ENCODE measurements around the gene LONRF2.

LONRF2 gene

DNA sequence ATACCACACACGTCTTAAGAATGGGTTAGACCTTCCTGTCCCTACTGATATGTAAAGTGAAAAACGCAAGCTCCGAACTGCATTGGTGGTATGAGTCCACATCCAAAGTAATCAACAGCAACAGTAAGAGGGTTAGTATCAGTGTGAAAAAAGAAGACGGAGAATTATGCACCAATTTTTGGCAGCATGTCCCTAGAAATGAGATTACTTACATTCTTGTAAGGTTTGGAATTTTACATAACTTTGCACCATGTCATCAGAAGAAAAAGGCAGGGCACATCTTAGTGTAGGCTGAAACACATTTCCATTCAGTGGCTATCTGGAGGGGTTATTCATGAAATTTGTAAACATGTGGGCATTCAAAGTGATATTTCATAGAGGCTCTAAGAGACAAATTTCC, 88.2 kb downstream of the LONRF2 start:
- TF ChIP-seq CTCF (IDR thresholded peaks at IDR 0.05; ENCODE audit: low read depth, low read length) (no peak), EZH2phosphoT487 (IDR thresholded peaks at IDR 0.05; ENCODE audit: low read depth) (no peak)
- Histone ChIP-seq H4K20me1 (ENCODE audit: insufficient read depth, low read length) (no peaks in the 10 kb centered on the region), H3K27ac (ENCODE audit: low read length) (no peak overlapping the region), H3K4me3 (ENCODE audit: low read length) (no peak overlapping the region), H2AFZ (ENCODE audit: low read depth, low read length) (no peak overlapping the region), H3K9me3 (ENCODE audit: insufficient read depth, low read length) (no peaks in the 10 kb centered on the region), H3K27me3 (ENCODE audit: low read depth, low read length) (peaks cover 28% of the 10 kb centered on the region), H3K4me1 (ENCODE audit: low read length) (peaks cover 39% of the 10 kb centered on the region), H3K4me2 (ENCODE audit: low read length) (peak overlapping the region; percentile 65), H3K36me3 (replicated peaks; ENCODE audit: low read depth, low read length) (no peaks in the 10 kb centered on the region), H3K79me2 (ENCODE audit: low read length) (no peaks in the 10 kb centered on the region), H3K9ac (ENCODE audit: low read length) (no peak overlapping the region)

- no peak for TF ChIP-seq CTCF (IDR thresholded peaks at IDR 0.05; ENCODE audit: low read depth, low read length)
- no peak for TF ChIP-seq EZH2phosphoT487 (IDR thresholded peaks at IDR 0.05; ENCODE audit: low read depth)
- no peak overlapping the region for H3K27ac ChIP-seq (ENCODE audit: low read length)
- no peaks in the 10 kb centered on the region for H3K79me2 ChIP-seq (ENCODE audit: low read length)
- H3K9me3 ChIP-seq (ENCODE audit: insufficient read depth, low read length) = no peaks in the 10 kb centered on the region
- H3K4me3 ChIP-seq (ENCODE audit: low read length) = no peak overlapping the region
- no peaks in the 10 kb centered on the region for H4K20me1 ChIP-seq (ENCODE audit: insufficient read depth, low read length)
- no peak overlapping the region for H3K9ac ChIP-seq (ENCODE audit: low read length)
- H3K4me2 ChIP-seq (ENCODE audit: low read length) = no peak overlapping the region
- no peak overlapping the region for H2AFZ ChIP-seq (ENCODE audit: low read depth, low read length)
- H3K36me3 ChIP-seq (replicated peaks; ENCODE audit: low read depth, low read length) = no peaks in the 10 kb centered on the region
- peaks cover 28% of the 10 kb centered on the region for H3K27me3 ChIP-seq (ENCODE audit: low read depth, low read length)
- H3K4me1 ChIP-seq (ENCODE audit: low read length) = peaks cover 47% of the 10 kb centered on the region
Measured at GRCh38 chr2:100233061-100233460, 89.2 kb downstream of the LONRF2 start.

GRCh38 chr2:100230754-100231153, 91.5 kb downstream of the LONRF2 start:
- Histone ChIP-seq H3K9ac (ENCODE audit: low read length) (no peak overlapping the region), H3K36me3 (replicated peaks; ENCODE audit: low read depth, low read length) (no peaks in the 10 kb centered on the region), H4K20me1 (ENCODE audit: insufficient read depth, low read length) (no peaks in the 10 kb centered on the region), H3K9me3 (ENCODE audit: insufficient read depth, low read length) (no peaks in the 10 kb centered on the region), H3K79me2 (ENCODE audit: low read length) (no peaks in the 10 kb centered on the region), H3K4me1 (ENCODE audit: low read length) (peaks cover 44% of the 10 kb centered on the region), H3K27me3 (ENCODE audit: low read depth, low read length) (peaks cover 16% of the 10 kb centered on the region), H3K4me2 (ENCODE audit: low read length) (no peak overlapping the region), H3K27ac (ENCODE audit: low read length) (no peak overlapping the region), H2AFZ (ENCODE audit: low read depth, low read length) (no peak overlapping the region), H3K4me3 (ENCODE audit: low read length) (no peak overlapping the region)
- no peak for TF ChIP-seq EZH2phosphoT487 (IDR thresholded peaks at IDR 0.05; ENCODE audit: low read depth)
- no peak for TF ChIP-seq CTCF (IDR thresholded peaks at IDR 0.05; ENCODE audit: low read depth, low read length)

DNA sequence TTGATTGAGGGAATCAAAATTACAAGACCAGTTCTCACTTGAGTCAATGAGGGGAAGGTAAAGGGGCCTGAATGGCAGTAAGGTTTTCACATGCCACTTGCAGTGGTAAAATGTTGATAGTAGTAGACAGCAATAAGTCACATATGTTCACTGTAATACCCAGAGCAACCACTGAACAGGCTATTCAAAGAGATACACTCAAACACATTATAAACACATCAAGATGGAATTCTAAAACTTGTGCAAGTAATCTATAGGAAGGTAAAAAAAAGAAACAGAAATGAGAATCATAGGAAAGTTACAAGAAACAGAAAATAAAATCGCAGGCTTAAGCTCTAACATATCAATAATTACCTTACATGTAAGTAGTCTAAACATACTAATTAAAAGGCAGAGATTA, 93.3 kb downstream of the LONRF2 start:
- Histone ChIP-seq H3K27ac (ENCODE audit: low read length) (no peak overlapping the region), H2AFZ (ENCODE audit: low read depth, low read length) (no peak overlapping the region), H3K36me3 (replicated peaks; ENCODE audit: low read depth, low read length) (no peaks in the 10 kb centered on the region), H3K4me2 (ENCODE audit: low read length) (0 out of 2 replicates have a peak overlapping the region, but pooled peaks have one; percentile 5), H3K9ac (ENCODE audit: low read length) (no peak overlapping the region), H3K4me1 (ENCODE audit: low read length) (peaks cover 26% of the 10 kb centered on the region), H3K79me2 (ENCODE audit: low read length) (no peaks in the 10 kb centered on the region), H3K27me3 (ENCODE audit: low read depth, low read length) (peaks cover 15% of the 10 kb centered on the region), H4K20me1 (ENCODE audit: insufficient read depth, low read length) (no peaks in the 10 kb centered on the region), H3K9me3 (ENCODE audit: insufficient read depth, low read length) (no peaks in the 10 kb centered on the region), H3K4me3 (ENCODE audit: low read length) (no peak overlapping the region)
- TF ChIP-seq CTCF (IDR thresholded peaks at IDR 0.05; ENCODE audit: low read depth, low read length) = no peak
- no peak for TF ChIP-seq EZH2phosphoT487 (IDR thresholded peaks at IDR 0.05; ENCODE audit: low read depth)

Data from OCI-LY3 (cell line).